Kidney glomerular epithelial cell (primary cell): Measurements from ENCODE around the gene PCDH1.

Experiments used
- DNase-seq: peaks from one replicate; lab custom pipeline; 2025; lab: John Stamatoyannopoulos, UW

PCDH1 gene

GRCh38 chr5:141808857-141809256 lies 69.4 kb downstream of the PCDH1 start:
- DNase-seq = no peak

GRCh38 chr5:141807732-141808131 lies 70.5 kb downstream of the PCDH1 start:
- DNase-seq = no peak

DNA sequence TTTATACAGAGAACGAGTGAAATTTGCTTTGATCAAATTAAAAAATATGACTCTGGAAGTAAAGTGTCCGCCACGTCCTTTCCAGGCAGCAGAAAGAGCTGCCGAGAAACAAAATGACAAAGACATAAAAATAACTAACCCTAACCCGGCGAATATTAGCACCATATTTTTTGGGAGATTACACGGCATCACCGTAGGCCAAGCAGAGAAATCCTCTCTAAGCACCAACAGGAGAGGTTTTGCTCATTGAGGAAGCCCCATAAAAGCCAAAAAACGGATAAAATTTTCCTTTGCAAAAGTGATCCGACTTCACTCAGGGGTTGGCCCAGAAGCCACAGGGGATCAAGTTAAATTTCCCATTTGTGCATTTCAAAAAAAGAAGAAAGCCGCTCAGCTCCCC lies 70.9 kb downstream of the PCDH1 start:
- no peak for DNase-seq

- DNase-seq = no peak
These were observed 71.6 kb downstream of the PCDH1 start for GRCh38 chr5:141806626-141807025.

- DNase-seq = no peak
These were observed 72.2 kb downstream of the PCDH1 start for GRCh38 chr5:141805874-141806595.

GRCh38 chr5:141804475-141804874 lies 73.7 kb downstream of the PCDH1 start:
- no peak for DNase-seq
